NCI-H2227 (cell line): ENCODE data around the gene DHX35.

Experiments used
- DNase-seq: peaks from one replicate; lab custom pipeline; 2025; ENCODE audit not compliant: unreplicated experiment; lab: John Stamatoyannopoulos, UW

Gene DHX35

GRCh38 chr20:39019027-39019426 lies 56.9 kb downstream of the DHX35 start:
- no peak for DNase-seq

GRCh38 chr20:39019805-39020325 lies 57.7 kb downstream of the DHX35 start:
- DNase-seq = no peak

- DNase-seq = no peak
Observed at GRCh38 chr20:39021748-39022147, 59.6 kb downstream of the DHX35 start.

- DNase-seq = no peak
Observed at GRCh38 chr20:39025883-39026282, 63.7 kb downstream of the DHX35 start.

GRCh38 chr20:39029364-39029763 lies 67.2 kb downstream of the DHX35 start:
- DNase-seq = no peak

- no peak for DNase-seq
Observed at GRCh38 chr20:39032997-39033396, 70.9 kb downstream of the DHX35 start.

- no peak for DNase-seq
Observed at GRCh38 chr20:39036011-39036410, 73.9 kb downstream of the DHX35 start.

- no peak for DNase-seq
Observed at GRCh38 chr20:39036851-39037250, 74.7 kb downstream of the DHX35 start.

- DNase-seq = no peak
Observed at GRCh38 chr20:39038047-39038446, 75.9 kb downstream of the DHX35 start.

GRCh38 chr20:39038495-39038894 lies 76.4 kb downstream of the DHX35 start:
- no peak for DNase-seq

GRCh38 chr20:39039261-39039660 lies 77.1 kb downstream of the DHX35 start:
- no peak for DNase-seq

GRCh38 chr20:39040116-39040515 lies 78.0 kb downstream of the DHX35 start:
- no peak for DNase-seq

GRCh38 chr20:39041067-39041466 lies 78.9 kb downstream of the DHX35 start:
- no peak for DNase-seq

- DNase-seq = no peak
Observed at GRCh38 chr20:39042279-39043150, 80.4 kb downstream of the DHX35 start.

GRCh38 chr20:39044501-39044900 lies 82.4 kb downstream of the DHX35 start:
- DNase-seq = no peak

GRCh38 chr20:39045676-39046075 lies 83.5 kb downstream of the DHX35 start:
- DNase-seq = no peak

- DNase-seq = no peak
Observed at GRCh38 chr20:39047417-39047985, 85.4 kb downstream of the DHX35 start.

GRCh38 chr20:39048000-39048696 lies 86.0 kb downstream of the DHX35 start:
- DNase-seq = peak; percentile 85

GRCh38 chr20:39049148-39049547 lies 87.0 kb downstream of the DHX35 start:
- no peak for DNase-seq

- DNase-seq = peak; percentile 89
Observed at GRCh38 chr20:39049684-39050554, 87.8 kb downstream of the DHX35 start.

- no peak for DNase-seq
Observed at GRCh38 chr20:39050555-39050902, 88.4 kb downstream of the DHX35 start.
